D721Med (cell line): ENCODE measurements around the gene MCTP2.

Experiments used
- DNase-seq: peaks from one replicate; pipeline ENCODE4 v3.0.0; 2011; ENCODE audit warnings: low spot score; ENCODE audit not compliant: insufficient read length
- FAIRE-seq: peaks from 2 replicates; lab custom pipeline; 2011; peaks lifted over from hg19 to GRCh38; lab: Jason Lieb, UNC
- CTCF ChIP-seq: IDR thresholded peaks from 2 replicates; pipeline ENCODE4 v1.5.1; 2012; ENCODE audit warnings: mild to moderate bottlenecking, control low read depth; ENCODE audit not compliant: insufficient read depth; ENCODE audit errors: missing control alignments

The MCTP2 gene

DNA sequence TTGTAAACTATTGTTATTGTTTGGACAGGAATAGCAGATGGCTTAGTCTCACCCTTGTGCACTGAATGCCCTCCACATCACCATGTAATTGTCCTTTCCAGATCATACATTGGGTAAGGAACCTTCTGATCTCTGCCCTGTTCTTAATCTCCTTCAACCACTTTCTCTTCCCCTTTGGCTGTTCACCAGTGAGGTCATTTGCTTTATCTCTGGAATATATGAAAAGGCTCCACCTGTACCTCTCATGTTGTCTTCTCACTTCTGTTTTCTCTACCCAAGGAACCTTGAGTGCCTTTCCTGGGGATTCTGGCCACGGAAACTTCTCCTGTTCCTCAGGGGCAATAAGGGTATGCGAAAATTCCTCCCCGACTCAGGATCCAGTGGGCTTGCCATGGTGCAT is 28.5 kb downstream of the MCTP2 start:
- TF ChIP-seq CTCF, result no peak
- FAIRE-seq, result no peak
- no peak for DNase-seq

DNA sequence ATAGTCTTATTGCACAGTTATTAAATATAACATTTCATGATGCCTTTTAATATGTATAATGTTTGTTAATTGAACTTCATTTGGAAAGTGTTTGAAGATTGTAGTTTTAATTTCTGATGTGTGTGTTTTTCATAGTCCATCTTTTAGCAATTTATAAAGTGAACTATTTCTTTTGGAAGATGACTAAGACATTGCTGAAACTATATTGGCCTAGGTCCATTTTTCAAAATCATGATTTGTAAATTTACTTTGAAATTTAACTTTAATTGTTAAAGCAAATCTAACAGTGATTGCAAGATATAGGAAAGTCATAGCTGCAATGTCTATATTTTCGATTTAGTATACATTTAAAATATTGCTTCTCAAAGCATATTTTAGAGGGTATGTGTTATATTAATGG is 30.8 kb downstream of the MCTP2 start:
- DNase-seq, result no peak
- FAIRE-seq, result no peak
- no peak for TF ChIP-seq CTCF

DNA sequence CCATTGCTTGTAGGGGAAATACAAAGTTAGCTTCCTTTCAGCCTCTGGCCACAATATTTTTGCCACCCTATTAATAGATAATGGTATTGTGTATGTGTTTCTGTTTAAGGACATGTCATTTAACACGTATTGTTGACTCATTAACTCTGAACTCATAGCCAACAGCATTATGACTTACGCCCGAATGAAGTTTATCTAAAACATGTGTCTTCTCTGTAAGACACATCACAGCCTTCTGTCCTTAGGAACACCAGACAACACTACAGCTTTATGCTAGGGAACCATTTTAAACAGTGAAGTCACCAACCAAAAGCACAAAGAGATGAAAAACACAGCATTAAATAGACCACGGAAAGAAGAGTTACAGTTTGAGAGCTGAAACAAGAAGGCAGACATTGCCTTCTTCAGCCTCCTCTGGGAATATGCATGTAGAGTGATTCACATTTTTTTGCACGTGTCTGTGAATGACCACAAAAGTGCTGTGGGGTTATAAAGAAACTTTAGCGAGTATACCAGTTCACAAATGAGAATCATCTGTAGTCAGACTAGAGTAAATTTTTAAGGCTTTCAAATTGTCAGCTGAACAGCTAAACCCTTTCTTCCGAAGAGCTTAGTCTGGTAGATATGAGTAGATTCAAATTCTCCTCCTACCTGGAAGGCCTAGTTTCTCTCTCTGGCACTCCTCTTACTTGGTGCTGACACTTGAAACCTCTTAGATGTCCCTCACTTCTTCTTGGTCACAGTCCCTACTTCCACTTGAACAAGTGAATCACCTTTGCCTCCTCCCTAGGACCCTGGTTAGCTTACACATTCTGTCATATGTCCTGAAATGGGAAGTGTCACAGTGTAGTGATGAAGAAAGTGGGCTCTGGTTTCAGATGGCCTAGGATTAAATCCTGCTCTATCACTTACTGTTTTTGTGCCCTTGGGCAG is 32.2 kb downstream of the MCTP2 start:
- DNase-seq (no peak), FAIRE-seq (no peak)
- TF ChIP-seq CTCF, result no peak

GRCh38 chr15:94265009-94265408 is 33.6 kb downstream of the MCTP2 start:
- TF ChIP-seq CTCF, result no peak
- DNase-seq (no peak), FAIRE-seq (no peak)

DNA sequence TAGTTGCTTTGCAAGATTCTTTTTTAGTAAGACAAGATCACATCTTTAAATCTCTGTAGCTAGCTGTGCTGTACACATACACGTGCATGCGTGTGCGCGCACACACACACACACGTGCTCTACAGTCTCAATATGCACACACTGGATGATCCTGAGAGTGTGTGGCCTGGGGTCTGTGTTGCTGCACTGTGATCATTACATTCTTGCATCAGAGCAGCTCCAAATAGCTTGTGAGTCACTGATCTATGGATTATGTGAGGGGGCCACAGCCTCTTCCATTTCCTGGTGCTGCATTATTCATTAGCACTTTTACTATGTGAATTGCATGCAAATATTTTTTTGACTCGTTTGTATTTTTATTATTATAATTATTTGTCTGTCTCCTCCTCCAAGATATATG is 34.6 kb downstream of the MCTP2 start:
- no peak for DNase-seq
- TF ChIP-seq CTCF, result no peak
- no peak for FAIRE-seq

- no peak for FAIRE-seq
- DNase-seq, result no peak
- no peak for TF ChIP-seq CTCF
Observed at GRCh38 chr15:94266789-94267188, 35.4 kb downstream of the MCTP2 start.

- DNase-seq, result no peak
- no peak for FAIRE-seq
- TF ChIP-seq CTCF, result no peak
Observed at GRCh38 chr15:94269954-94270353, 38.6 kb downstream of the MCTP2 start.
